ACHN (cell line): ENCODE results near the gene INPP5A.
"Not testable (repeated sequence)": the region's sequence is repeated elsewhere in the genome, so short reads cannot be mapped to it uniquely, and the experiment has no call there.

ENCODE experiments used
- DNase-seq: peaks from one replicate; pipeline ENCODE4 v3.0.0-alpha.2; 2015
- in situ Hi-C: cut with HindIII; loops from 2 replicates; pipeline ENCODE4 v1.10.0; 2017; ENCODE audit warnings: low sequenced_read_pairs, low pct_ligation_motif_present, low pct_unique_long_range_greater_than_20kb

INPP5A gene

DNA sequence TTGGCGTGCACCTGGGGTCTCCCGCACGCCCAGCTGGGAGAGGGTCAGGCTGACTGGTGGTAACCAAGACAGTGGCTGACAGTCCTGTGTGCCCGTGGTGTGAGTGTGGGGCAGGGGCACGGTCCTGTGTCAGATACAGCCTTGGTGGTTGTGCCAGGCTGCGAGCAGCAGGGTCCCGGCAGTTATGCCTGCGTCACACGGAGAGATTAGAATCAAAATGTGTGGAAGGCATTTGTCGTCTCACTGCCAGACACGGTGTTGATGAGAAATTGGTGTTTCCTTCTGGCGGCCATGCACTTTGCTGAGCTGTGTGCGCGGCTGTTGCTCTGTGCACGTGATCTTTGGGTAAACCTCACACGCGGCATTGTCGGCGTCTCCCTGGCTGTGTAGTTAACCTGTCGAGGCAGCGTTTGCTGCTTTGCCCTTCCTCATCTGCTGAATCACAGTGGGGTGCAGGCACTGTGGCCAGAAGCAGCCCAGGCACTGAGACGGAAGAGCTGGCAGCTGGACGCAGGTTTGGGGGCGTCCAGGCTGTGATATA lies 160.7 kb downstream of the INPP5A start:
- in situ Hi-C loops: no loop called here
- DNase-seq: no peak

- in situ Hi-C loops: no loop called here
- DNase-seq: no peak
Observed at GRCh38 chr10:132698761-132699391, 161.3 kb downstream of the INPP5A start.

- in situ Hi-C loops: no loop called here
- no peak for DNase-seq
Observed at GRCh38 chr10:132699411-132700155, 162.0 kb downstream of the INPP5A start.

- in situ Hi-C loops: no loop called here
- DNase-seq: no peak
Observed at GRCh38 chr10:132700156-132701098, 162.8 kb downstream of the INPP5A start.

- DNase-seq: no peak
- in situ Hi-C loops: no loop called here
Observed at GRCh38 chr10:132701099-132701845, 163.7 kb downstream of the INPP5A start.

GRCh38 chr10:132701846-132702190 lies 164.2 kb downstream of the INPP5A start:
- in situ Hi-C loops: no loop called here
- no peak for DNase-seq

DNA sequence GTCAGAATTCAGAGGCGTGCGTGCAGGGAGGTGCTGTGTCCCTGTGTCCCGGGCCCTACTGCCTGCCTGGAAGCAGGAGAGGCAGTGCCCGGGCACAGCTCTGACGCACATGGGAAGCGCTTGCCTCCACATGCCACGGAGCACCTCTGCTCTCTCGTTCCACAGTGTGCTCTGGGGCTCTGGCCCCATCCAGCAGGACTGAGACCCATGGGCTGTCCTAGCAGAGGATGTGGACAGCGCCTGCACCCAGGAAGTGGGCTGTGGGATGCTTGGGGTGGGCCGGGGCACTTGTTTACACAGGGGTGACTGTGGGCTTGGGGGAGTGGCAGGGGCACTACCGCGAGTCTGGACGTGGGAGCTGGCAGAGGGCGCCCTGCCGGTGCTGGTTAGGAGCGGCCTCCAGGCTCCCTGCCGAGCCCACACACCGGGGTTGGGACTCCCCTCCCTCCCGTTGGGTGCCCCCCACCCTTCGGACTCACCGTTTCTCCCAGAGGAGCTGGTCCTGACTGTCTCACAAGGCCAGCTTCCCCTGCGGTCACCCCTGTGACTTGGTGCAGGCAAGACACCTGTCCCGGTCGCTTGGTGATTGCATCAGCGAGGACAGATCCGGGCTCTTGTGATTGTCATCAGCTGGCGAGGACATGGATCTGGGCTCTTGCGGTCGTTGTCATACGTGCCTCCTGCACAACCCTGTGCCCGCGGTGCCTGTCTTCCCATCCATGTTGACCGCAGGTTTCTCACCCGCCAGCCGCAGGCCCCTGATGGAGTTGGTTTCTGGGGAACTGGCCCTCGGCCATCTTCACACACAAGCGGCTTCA lies 165.2 kb downstream of the INPP5A start:
- in situ Hi-C loops: no loop called here
- no peak for DNase-seq

GRCh38 chr10:132703419-132704007 lies 165.9 kb downstream of the INPP5A start:
- DNase-seq: no peak
- in situ Hi-C loops: no loop called here

DNA sequence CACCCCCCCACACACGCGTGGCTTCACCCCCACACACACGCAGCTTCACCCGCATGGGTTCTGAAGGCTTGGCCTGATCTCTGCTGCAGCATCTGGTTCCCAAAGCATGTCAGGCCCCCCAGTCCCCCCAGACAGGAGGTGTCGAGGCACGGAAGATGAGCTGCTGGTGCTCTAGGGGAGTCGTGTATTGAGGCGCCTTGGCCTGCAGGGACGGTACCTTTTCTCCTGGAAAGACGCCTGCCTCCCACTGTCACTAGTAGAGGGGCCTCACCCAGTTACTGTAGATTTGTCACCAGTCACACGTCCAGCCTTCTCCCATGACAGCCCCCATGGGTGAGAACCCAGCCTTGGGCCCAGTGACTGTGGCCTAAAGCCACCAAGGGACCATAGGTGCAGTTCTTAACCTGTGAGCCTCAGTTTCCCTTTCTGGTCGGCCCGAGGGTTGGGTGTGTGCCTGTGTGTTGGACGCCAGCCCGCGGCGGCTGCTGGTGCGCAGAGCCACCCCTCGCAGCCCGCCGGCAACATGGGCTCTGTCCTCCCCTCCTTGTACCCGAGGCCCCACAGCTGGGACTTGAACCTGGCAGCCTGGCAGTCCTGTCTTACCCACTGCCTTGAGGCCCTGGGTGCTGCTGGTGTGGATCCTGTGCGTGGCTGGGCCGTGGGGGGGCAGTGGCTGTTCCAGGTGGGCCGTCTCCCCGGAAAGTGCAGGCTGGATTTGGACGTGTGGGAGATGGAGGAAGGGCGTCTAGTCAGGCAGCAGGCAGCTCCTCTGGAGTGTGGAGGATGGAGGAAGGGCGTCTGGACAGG lies 166.6 kb downstream of the INPP5A start:
- no peak for DNase-seq
- in situ Hi-C loops: no loop called here

- DNase-seq, in situ Hi-C loops: not testable (repeated sequence)
Observed at GRCh38 chr10:132704815-132705064, 167.2 kb downstream of the INPP5A start.

GRCh38 chr10:132705173-132705572 lies 167.6 kb downstream of the INPP5A start:
- in situ Hi-C loops: no loop called here
- no peak for DNase-seq

GRCh38 chr10:132705943-132706342 lies 168.4 kb downstream of the INPP5A start:
- in situ Hi-C loops: no loop called here

GRCh38 chr10:132706701-132707100 lies 169.1 kb downstream of the INPP5A start:
- DNase-seq: no peak
- in situ Hi-C loops: no loop called here

More at GRCh38 chr10:132705943-132706342, 168.4 kb downstream of the INPP5A start:
- no peak for DNase-seq

GRCh38 chr10:132707121-132707775 lies 169.7 kb downstream of the INPP5A start:
- in situ Hi-C loops: no loop called here
- no peak for DNase-seq

GRCh38 chr10:132707776-132708171 lies 170.2 kb downstream of the INPP5A start:
- DNase-seq: no peak
- in situ Hi-C loops: no loop called here

- DNase-seq: no peak
- in situ Hi-C loops: no loop called here
Observed at GRCh38 chr10:132708441-132708840, 170.9 kb downstream of the INPP5A start.
